NCI-H2196 (cell line): ENCODE measurements around the gene SLC26A6.

Experiments
- DNase-seq: peaks from one replicate; lab custom pipeline; 2025; ENCODE audit not compliant: unreplicated experiment; lab: John Stamatoyannopoulos, UW

Gene SLC26A6

GRCh38 chr3:48599509-48600285 is 35.6 kb downstream of the SLC26A6 start:
- DNase-seq: no peak

GRCh38 chr3:48599077-48599501 is 36.2 kb downstream of the SLC26A6 start:
- no peak for DNase-seq

- no peak for DNase-seq
These were observed 36.8 kb downstream of the SLC26A6 start for GRCh38 chr3:48598323-48599076.

GRCh38 chr3:48597408-48597800 is 37.9 kb downstream of the SLC26A6 start:
- DNase-seq: no peak

GRCh38 chr3:48596676-48597407 is 38.4 kb downstream of the SLC26A6 start:
- DNase-seq: no peak

- no peak for DNase-seq
These were observed 39.1 kb downstream of the SLC26A6 start for GRCh38 chr3:48596157-48596556.

- no peak for DNase-seq
These were observed 39.6 kb downstream of the SLC26A6 start for GRCh38 chr3:48595526-48596121.

GRCh38 chr3:48595075-48595525 is 40.2 kb downstream of the SLC26A6 start, which contains the start of gene COL7A1:
TSS of gene COL7A1 (minus strand) at chr3:48595329. CDS start at chr3:48595159, 170 bp downstream.
- DNase-seq: no peak

- DNase-seq: no peak
These were observed 40.7 kb downstream of the SLC26A6 start for GRCh38 chr3:48594417-48595049.

- no peak for DNase-seq
These were observed 41.9 kb downstream of the SLC26A6 start for GRCh38 chr3:48593337-48593736.

GRCh38 chr3:48592519-48593087 is 42.7 kb downstream of the SLC26A6 start:
- no peak for DNase-seq

- no peak for DNase-seq
These were observed 43.3 kb downstream of the SLC26A6 start for GRCh38 chr3:48591886-48592518.

- no peak for DNase-seq
These were observed 43.8 kb downstream of the SLC26A6 start for GRCh38 chr3:48591436-48591835.

GRCh38 chr3:48588230-48588629 is 47.0 kb downstream of the SLC26A6 start:
- DNase-seq: no peak

GRCh38 chr3:48587686-48588085 is 47.6 kb downstream of the SLC26A6 start:
- DNase-seq: no peak

GRCh38 chr3:48585411-48585810 is 49.9 kb downstream of the SLC26A6 start:
- no peak for DNase-seq

- no peak for DNase-seq
These were observed 50.4 kb downstream of the SLC26A6 start for GRCh38 chr3:48584836-48585235.

- DNase-seq: no peak
These were observed 53.4 kb downstream of the SLC26A6 start for GRCh38 chr3:48581621-48582481.

GRCh38 chr3:48576647-48577046 is 58.6 kb downstream of the SLC26A6 start:
- no peak for DNase-seq
